ENCODE data around the gene RNF26.

GRCh38 chr11:119366690-119367620, 32.6 kb downstream of the RNF26 start:
- no peak for TF ChIP-seq TCF7L2 (IDR thresholded peaks at IDR 0.05; ENCODE audit: low read depth, low read length)
- no peak for TF ChIP-seq SIN3A (IDR thresholded peaks at IDR 0.05; ENCODE audit: borderline replicate concordance, insufficient read depth, low read depth, low read length)
- no peak for TF ChIP-seq REST (IDR thresholded peaks at IDR 0.05; ENCODE audit: insufficient read depth in 1 of 2, low read depth in 2 of 2, low read length in 1 of 2)
- TF ChIP-seq CTCF (IDR thresholded peaks at IDR 0.05): no peak

Measured in Panc1 (cell line).